ENCODE measurements around the gene TEAD3.

Gene TEAD3

DNA sequence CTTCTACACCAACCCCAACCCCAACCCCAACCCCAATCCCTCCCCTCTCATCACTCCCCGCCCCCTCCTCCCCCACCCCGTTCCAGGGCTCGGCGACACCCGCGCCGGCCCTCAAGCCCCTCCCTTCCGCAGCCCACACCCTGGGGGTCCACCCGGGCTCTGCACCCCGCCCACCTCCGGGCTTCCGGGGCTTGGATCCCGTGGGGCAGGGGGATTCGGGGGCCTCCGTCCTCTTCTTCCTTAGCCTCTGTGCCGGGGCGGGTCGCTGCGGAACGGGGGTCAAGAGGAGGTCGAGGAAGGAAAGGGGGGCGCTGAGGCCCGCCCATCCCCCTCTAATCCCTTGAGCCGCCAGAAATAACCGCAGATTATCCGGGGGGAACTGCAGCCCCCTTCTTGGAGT lies 15.1 kb upstream of the TEAD3 start:
- DNase-seq = no peak

- no peak for DNase-seq
Observed at GRCh38 chr6:35511562-35511941, 14.7 kb upstream of the TEAD3 start.

- DNase-seq = no peak
Observed at GRCh38 chr6:35510916-35511561, 14.2 kb upstream of the TEAD3 start.

DNA sequence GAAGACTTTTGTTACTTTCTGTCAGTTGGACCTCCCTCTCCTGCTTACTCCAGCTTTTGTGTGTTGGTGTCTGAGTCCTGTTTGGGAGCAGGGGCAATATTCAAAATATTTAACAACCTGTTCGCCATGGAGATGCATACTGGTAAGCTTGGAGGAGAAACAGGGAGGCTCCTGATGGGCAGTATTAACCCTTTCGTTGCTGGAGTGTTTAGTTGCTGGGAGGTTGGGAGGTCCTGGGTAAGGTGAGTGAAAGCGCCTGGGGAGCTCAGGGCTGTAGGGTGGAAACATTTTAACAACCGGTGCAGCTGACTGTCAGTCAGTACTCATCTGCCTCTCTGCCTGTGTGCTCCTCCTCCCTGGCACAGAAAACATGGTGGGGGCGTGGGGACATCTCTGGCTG lies 11.7 kb upstream of the TEAD3 start:
- DNase-seq = no peak

DNA sequence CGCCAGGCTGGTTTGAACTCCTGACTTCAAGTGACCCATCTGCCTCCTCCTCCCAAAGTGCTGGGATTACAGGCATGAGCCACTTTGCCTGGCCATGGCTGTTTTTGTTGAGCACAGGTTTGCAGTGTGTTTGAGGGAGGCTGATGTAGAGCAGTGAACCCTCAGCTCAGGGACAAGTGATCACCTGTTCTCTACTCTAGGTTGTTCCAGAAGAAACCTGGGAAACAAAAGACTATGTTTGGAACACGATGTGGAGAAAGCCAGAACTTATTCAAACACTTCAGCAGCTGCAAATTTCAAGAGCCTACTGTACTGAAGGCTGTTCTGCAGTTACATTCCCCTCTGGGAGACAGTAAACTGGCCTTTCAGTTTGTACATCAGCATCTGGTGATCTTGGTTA lies 11.1 kb upstream of the TEAD3 start:
- DNase-seq = no peak

GRCh38 chr6:35507221-35507620 lies 10.3 kb upstream of the TEAD3 start:
- DNase-seq = no peak

- DNase-seq = no peak
Observed at GRCh38 chr6:35506536-35506935, 9.7 kb upstream of the TEAD3 start.

GRCh38 chr6:35505999-35506412 lies 9.1 kb upstream of the TEAD3 start:
- no peak for DNase-seq

DNA sequence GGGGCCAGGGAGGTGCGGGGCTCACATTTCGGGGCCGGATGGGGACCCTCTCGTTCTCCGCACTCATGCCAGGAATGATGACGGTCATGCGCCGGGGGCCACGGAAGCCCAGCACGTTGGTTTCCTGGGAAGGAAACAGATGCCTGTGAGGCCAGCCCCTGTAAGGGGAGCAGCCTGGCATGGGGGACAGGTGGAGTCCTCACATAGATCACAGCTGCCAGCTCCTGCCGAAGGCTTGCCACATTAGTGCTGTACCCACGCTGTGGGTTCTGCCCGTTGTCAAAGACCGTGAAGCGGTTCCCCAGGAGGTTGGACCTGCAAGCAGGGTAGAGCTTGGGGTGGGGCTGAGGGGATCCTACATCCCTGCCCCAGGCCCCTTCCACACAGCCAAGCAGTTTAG lies 6.7 kb upstream of the TEAD3 start:
- no peak for DNase-seq

GRCh38 chr6:35501784-35502183 lies 4.9 kb upstream of the TEAD3 start:
- DNase-seq = no peak

GRCh38 chr6:35500782-35501181 lies 3.9 kb upstream of the TEAD3 start:
- DNase-seq = no peak

GRCh38 chr6:35499372-35499771 lies 2.5 kb upstream of the TEAD3 start:
- no peak for DNase-seq

DNA sequence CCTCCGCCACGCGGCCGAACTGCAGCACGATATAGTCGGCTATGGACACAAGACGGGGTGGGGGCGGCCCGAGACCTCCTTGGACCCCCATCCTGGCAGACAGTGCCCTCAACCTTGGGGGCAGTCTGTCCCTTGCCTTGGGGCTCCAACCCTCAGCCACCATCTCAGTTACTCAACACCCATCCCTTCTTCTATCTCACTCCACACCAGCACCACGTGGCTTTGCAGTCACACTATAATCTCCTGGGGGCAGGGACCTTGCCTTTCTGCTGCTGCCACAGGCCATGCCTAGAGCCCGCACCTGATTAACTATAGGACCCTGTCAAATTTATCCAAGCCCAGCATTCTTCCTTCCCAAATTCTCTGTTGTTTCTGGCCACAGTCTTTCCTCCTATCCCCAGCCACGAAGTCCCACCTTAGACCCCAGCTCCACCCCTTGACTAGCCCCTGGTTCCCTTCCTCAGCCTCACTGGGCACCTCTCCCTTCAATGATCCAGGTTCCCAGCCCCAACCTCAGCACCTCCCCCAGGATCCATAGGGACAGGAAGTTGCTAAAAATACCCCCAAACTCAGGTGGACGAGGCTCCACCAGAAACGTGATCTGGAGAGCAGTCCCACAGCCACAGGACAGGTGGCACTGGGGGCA lies 1.7 kb upstream of the TEAD3 start:
- DNase-seq = no peak

- DNase-seq = peak; percentile 19
Observed at GRCh38 chr6:35497571-35498421, 917 bp upstream of the TEAD3 start.

- DNase-seq = no peak
Observed at GRCh38 chr6:35496036-35496840, 641 bp downstream of the TEAD3 start.

DNA sequence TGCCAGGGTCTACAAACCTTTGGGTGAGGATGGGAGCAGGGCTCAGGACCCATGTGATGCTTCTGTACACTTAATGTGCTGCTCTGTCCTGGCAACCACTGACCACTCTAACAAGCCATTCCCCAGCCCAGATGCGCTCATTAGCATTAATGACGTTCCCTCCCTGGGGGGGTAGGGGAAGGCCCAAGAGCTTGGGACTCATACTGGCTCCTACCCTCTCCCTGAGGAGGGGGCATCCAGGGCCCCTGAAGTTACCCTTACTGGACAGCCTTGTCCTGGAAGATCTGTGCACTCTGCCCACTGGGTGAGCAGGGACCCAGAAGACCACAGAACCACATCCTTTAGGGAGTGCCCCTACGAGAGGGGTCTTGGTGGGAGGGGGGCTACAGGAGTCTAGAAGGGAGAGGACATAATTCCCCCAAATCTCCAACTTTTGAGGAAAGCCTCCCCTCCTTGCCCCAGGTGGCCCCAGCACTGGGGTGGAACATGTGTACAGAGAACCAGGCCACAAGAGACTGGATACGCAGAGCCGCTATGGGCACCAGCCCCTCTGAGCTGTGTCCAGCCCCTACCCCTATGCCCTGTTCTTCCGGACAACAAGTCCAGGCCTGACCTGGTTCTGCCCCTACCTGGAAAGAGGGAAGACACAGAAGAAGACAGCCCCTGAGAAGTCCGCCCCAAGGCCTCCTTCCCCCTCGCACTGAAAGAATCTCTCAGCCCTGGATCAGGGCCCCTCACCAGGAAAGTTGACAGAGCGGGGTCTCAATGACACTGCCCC lies 1.4 kb downstream of the TEAD3 start:
- no peak for DNase-seq

- no peak for DNase-seq
Observed at GRCh38 chr6:35494161-35494563, 2.7 kb downstream of the TEAD3 start.

- no peak for DNase-seq
Observed at GRCh38 chr6:35493307-35493983, 3.4 kb downstream of the TEAD3 start.

- no peak for DNase-seq
Observed at GRCh38 chr6:35492974-35493284, 4.0 kb downstream of the TEAD3 start.

DNA sequence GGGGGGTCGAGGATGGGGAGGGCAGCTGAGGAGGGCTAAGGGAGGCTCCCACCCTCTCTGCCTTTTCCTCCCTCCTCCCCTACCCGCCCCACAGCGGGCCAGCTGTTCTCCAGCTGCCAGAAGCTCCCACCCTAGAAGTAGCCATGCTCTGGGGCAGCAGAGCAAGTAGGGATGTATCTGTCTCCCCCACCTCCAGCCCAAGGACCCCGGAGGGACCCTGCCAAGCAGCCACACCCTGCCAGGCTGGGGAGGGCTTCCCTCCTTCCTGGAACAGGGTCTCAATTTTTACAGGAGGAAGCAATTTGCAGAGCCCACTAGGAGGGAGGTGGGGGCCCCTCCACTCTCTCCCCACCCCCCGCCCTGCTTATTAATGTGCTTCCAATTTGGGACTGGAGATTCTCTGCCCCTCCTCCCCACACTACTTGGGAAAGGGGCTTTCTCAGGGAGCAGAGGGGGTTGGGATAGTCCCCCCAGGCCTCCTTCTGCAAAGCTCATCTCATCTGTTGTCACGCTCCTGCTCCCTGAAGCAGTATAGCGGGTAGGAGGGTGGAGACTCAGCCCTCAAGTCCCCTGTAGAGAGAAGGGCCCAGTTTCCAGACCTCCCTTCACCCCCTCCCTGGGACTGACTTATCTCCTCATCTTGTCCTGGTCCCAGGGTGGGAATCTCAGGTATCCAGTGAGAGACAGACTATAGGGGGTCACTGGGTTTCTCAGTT lies 4.5 kb downstream of the TEAD3 start:
- no peak for DNase-seq

DNA sequence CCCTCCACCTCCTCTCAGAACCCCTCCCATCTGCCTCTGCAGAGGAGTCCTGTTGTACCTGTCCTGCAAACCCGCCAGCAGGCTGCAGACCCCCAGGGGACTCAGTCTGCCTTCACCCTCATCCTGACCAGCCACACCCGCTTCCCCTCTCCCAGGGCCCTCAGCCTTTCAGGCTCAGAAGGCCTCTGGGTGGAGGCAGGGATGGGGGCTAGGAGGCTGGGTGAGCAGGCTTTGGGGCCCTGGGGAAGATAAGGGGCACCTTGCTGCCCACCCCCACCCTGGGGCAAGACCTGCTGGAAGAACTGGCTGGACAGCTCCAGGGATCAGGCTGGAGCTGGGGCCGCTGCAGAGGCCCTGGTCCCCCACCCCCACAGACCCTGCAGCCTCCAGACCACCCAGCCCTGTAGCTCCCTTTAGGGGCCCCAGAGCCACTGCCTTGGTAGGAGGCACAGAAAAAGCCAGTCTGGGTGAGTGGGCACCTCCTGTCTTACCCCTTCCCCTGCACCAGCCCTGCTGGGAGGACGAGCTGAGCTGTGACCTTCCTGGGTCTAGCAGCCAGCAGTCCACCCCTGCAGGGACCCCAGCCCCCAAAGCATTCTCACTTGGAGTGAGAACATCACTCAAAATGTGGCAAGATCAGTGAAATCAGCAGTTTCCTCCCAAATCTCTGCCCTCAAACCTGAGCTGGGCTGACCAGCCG lies 5.2 kb downstream of the TEAD3 start:
- DNase-seq = no peak
